HG02610 (cell line): ENCODE measurements around the gene SLIT1.
A peak's percentile ranks its signal among the peaks of the same experiment; 100 is the strongest.

Experiments used
- ATAC-seq: cut with Tn5 transposase; IDR thresholded peaks from one replicate; pipeline ENCODE4 v1.9.1; 2021; ENCODE audit warnings: mild to moderate bottlenecking, moderate library complexity; ENCODE audit not compliant: unreplicated experiment

The SLIT1 gene

GRCh38 chr10:97204826-97205679, 19.3 kb upstream of the SLIT1 start:
- ATAC-seq: no peak

DNA sequence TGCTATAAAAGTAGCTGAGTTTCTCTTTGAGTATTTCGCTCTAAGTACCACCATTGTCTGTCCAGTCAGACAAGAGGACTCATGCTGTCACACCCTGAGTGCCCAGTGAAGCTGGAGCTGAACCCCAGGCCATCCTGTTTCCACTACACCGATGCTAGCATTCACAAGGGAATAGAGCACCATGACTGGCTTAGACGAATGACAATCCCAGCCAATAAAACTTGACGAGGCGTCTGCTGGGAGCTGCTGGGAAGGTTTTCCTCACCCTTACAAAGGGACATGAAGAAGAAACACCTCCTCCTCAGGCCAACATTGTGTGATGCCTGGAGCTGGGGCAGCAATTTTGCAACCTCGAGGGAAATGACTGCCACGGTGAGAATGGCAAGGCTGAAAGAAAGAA, 17.5 kb upstream of the SLIT1 start:
- ATAC-seq: no peak

DNA sequence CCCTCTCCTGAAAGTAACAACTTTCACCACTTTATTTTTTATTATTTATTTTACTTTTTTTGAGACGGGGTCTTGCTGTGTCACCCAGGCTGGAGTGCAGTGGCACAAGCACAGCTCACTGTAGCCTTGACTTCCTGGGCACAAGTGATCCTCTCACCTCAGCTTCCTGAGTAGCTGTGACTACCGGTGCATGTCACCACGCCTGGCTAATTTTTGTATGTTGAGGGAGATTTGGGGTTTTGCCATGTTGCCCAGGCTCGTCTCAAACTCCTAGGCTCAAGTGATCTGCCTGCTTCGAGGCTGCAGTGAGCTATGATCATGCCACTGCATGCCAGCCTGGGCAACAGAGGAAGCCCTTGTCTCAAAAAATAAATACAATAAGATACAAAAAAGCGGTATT, 14.9 kb upstream of the SLIT1 start:
- no peak for ATAC-seq

DNA sequence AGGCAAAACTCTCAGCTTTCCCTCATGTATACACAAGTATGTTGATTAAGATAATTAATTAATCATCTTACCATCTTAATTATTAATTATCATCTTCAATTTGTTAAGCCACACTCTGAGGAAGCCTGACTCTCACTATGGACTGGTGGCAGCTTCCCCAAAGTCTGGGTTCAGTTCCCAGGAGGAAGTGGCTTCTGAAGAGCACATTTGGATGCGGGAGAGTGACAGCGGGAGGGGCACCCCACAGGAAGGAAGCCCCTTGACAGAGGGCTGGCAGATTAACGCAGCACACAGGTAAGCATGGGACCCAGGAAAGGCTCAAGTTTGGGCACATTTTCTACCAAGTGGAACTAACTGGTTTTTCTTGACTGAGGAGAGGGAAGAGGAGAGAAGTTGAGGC, 13.4 kb upstream of the SLIT1 start:
- ATAC-seq: no peak

GRCh38 chr10:97197030-97197500, 11.3 kb upstream of the SLIT1 start:
- no peak for ATAC-seq

DNA sequence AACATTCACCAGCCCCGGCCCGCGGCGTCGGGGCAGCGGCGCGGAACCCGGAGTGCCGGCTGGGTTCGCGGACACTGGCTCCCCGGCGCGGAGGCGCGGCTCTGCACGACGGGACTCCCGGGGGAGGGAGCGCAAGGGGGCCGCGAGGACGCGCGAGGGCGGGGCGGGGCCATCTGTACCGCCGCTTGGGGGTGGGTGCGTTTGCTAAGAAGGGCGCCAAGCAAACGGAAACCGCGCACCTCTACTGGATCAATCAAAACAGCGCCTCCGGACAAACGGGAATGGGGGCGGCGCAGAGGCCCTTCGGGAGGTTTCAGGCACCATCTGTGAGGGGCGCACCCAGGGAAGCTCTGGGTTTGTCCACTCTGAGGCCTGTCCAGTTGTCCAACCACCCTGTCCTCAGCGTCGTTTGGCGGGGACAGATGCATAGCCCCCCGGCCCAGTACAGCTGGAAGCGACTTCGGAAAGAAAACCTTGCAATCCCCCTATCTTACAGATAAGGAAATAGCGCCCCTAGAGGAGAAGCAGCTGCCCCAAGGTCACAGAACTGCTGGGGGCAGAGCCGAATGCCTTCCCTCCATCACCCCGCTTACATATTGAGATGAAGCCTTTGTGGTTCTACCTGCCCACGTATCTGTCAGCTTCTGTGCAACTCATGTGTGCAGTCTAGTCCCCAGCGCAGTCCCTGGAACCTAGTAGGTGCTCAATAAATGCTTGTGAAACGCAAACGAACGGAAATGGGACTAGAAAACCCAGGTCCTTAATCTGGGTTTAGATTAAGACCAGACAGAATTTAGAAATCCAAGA, 10.7 kb upstream of the SLIT1 start:
- peak; percentile 66 for ATAC-seq

GRCh38 chr10:97195706-97196222, 10.0 kb upstream of the SLIT1 start:
- ATAC-seq: no peak

- ATAC-seq: no peak
Measured at GRCh38 chr10:97192952-97193435, 7.2 kb upstream of the SLIT1 start.

GRCh38 chr10:97190450-97190849, 4.7 kb upstream of the SLIT1 start:
- ATAC-seq: no peak

GRCh38 chr10:97188261-97188711, 2.5 kb upstream of the SLIT1 start:
- ATAC-seq: no peak

- no peak for ATAC-seq
Measured at GRCh38 chr10:97186911-97187310, 1.2 kb upstream of the SLIT1 start.

DNA sequence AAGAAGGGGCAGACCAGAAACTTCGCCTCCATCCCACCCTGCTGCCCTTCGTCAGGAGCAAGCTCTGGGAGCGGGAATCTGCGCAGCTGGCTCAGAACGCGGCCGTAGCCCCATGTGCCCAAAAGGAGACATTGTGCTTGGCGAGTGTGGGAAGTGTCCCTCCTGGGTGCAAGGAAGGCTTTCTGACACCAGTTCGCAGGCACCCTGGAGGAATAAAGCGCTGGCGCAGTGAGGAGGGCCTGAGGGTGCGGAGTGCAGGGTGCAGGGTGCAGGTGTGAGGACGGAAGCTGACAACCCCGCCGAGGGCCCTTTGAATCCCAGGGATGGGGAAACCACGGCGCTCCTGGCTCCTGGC, 811 bp downstream of the SLIT1 start:
- ATAC-seq: no peak

DNA sequence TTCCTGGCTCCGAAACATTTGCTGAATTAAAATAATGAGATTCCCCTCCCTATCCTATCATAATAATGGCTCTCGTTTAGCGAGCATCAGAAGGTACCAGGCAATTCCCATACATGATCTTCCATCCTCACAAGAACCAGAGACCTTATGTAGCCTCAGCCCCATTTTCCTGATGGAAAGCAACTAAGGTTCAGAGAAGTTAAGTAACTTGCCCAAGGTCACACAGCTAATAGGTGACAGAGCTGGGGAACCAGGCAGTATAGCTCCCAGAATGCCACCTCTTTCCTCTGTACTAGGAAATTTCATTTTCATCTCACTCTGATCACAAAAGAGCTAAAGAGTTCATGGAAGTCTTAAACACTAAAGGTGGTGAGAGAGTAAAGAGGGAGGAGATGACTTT, 2.4 kb downstream of the SLIT1 start:
- no peak for ATAC-seq

DNA sequence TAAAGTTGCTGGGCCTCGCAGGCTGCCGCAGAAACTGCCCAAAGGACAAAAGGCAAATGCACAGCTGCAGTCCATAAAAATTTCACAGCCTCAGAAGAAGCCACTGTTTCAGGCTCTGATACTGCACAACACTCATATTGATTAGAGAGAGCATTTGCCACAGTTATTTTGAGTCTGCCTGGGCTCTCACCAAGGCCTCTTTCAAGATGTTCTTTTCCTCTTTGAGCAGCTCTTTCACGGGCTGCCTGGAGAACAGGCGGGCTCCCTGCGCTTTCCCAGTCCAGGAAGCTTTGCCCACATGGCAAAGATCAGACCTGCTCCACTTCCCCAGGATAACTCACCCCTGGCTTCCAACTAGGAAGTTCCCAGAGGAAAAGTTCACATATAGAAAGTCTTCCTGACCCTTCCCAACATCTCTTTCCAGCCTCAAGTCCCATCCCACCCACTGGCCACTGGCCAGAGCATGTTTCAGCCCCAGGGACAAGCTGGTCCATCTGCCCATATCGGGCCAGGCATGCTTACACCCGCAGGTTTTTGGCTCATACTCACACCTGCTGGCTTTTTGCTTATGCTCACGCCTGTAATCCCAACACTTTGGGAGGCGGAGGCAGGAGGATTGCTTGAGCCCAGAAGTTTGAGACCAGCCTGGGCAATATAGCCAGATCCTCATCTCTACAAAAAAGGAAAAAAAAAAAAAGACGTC, 3.3 kb downstream of the SLIT1 start:
- no peak for ATAC-seq

DNA sequence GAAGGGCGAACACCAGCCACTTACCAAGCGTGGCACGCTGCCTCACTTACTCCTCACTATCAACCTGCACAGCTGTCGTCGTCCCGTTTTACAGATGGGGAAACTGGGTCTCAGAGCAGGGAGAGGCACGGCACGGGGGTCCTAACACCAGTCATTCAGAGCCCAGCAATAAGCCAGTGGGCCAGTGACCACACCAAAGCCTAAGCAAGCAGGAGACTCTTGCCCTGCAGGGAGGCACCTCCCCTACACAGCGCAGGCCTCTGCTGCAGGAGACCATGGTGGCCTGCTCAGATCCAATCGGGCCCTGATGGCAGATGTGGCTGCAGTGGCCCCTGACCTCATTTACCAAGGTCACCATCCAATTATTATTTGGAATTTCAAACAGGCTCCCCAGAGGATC, 4.8 kb downstream of the SLIT1 start:
- no peak for ATAC-seq

- ATAC-seq: no peak
Measured at GRCh38 chr10:97180363-97180755, 5.4 kb downstream of the SLIT1 start.

DNA sequence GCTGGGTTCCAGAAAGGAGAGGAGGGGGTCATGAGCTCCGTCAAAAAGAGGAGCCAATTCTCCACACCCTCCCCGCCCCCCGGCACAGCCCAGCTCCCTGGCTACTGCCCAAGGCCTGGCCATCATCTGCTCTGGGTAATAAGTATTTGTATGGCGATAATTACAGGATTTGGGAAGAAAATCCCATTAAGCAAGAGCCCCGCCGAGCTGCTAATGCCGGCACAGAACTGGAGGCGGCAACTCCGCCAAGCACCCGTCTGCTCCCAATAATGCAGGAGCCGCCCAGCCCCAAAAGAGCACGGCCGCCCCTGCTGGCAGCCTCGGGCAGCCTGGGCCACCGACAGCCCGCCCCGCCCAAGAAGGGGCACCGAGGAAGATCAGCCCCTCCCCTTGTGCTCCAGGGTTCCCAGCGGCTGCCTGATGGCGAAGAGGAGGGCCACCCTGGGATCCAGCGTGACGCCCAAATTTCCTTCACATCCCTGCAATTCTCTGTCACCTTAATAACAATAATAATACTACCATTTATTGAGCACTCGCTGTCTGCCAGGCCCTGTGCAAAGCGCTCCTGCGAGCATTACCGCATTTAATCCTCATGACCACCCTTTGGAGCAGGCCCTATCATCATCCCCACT, 5.9 kb downstream of the SLIT1 start:
- no peak for ATAC-seq

- no peak for ATAC-seq
Measured at GRCh38 chr10:97179311-97179710, 6.4 kb downstream of the SLIT1 start.

- no peak for ATAC-seq
Measured at GRCh38 chr10:97178074-97178473, 7.7 kb downstream of the SLIT1 start.

GRCh38 chr10:97176226-97176625, 9.5 kb downstream of the SLIT1 start:
- ATAC-seq: no peak

DNA sequence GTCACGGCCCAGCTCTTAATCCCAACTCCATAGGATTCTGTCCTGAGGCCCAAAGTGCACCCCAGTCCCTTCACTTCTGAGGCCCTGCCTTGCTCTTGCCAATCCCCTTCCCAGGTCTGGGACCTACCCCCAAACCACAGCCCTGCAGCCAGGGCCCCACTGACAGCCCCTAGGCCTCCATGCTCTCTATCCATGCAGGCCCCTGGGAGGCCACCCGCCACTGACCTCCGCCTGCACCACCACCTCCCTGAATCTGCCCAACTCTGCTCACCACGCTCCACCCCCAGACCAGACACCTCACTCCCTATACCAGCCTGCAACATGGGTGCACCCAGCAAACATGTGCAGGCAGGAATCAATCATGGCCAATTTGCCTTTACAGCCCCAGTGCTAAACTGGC, 10.2 kb downstream of the SLIT1 start:
- no peak for ATAC-seq
